Measurements from ENCODE around the gene CIBAR2.
A peak's percentile ranks its signal among the peaks of the same experiment; 100 is the strongest.

The CIBAR2 gene

DNA sequence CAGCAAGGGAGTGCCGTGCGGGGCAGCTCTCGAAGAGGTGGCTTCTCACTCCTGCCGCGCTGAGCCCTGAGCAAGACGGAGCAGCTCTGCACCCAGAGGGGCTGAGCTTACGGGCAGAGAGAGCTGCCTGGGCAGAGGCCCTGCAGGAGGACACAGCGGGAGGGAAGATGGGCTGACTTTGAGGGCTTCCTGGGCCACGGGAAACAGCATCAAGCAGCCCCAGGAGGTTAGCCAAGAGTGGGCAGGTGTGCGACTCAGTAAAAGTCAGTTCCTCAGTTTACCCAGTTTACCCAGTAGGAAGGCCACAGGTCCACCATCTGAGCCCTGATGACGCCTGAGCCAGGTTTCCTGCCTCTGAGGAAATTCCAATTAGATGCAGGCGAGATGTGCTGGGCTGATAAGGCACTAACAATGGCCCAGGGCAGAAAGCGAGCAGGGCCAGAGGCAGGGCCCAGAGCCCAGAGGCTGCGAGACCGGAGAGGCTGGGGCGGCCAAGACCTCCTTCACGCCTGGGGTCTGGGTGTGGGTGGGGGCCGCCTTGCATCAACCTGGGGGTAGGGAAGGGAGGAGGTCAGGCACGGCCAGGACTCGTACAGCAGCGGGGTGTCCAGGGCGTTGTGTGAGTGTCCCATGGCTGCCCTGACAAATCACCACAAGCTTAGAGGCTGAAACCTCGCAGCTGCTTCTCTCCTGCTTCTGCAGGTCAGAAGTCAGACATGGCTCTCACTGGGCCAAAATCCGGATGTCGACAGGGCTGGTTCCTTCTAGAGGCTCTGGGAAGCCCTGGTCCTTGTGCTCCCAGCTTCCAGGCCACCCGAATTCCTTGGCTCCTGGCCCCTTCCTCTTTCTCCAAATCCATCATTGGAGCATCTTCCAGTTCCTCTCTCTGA, 32.0 kb upstream of the CIBAR2 start:
- DNase-seq = no peak

DNA sequence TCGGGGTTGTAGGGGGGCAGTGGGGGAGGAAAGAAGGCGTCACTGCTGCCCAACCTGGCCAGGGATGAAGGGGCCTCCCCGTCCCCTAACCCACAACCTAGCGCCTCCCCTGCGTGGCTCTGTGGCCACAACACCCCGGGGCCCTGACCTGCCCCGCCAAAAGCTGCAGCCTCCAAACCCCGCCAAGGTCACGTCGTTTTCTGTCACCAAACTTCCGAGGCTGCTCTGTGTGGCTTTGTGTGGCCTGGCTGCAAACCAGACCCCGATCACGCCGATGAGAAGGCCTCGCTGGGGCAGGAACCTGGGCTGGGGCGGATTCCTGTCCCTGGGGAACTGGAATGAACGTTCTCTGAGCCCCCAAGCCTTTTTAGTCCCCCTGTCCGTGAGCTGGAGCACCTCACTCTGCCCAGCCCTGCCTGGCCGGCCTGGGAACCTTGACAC, 30.5 kb upstream of the CIBAR2 start:
- DNase-seq = no peak

DNA sequence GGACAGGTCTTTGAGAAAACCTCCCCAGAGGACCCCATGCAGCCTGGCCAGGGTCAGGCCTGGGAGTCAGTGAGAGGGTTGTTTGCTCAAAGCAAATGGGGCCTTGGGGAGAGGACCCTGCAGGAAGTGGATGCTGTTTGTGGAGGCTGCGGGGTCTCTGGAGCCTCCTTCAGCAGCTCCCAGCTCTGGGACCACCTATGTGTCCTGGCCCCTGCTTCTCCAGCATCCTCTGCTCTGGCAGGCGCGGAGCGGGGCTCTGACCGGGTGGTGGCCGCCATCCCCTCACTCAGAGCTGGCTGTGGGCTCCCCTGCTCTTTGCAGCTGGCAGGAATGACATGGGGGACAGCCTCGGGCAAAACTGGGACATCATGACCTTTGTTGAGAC, 29.8 kb upstream of the CIBAR2 start:
- DNase-seq = no peak

DNA sequence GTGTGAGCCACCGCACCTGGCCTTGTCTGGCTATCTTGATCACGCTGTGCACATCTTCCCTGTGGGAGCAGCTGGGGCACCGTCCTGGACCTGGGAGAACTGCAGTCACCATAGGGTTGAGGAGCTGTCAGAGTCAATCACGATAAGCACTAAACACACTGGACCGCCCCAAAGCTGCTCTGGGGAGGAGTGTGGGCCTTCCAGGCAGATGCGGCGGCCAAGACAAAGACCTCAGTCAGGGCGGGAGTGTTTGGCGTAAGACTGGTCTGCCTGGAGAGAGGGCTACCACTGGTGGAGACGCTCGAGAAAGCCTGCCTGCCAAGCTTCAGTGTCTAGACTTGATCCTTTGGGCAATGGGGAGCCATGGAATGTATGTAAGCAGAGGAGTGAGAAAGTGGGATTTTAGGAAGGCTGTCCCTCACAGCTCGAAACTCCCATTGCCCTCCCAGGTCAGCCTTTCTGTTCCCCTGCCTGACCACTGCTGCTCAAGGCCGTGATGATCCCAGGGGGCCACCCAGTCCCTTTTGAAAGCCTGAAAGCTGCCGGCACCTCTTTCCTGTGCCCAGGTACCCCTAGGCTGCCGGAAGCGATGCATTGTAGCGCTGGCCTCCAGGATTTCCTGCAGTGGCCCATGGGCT, 29.3 kb upstream of the CIBAR2 start:
- DNase-seq = no peak

DNA sequence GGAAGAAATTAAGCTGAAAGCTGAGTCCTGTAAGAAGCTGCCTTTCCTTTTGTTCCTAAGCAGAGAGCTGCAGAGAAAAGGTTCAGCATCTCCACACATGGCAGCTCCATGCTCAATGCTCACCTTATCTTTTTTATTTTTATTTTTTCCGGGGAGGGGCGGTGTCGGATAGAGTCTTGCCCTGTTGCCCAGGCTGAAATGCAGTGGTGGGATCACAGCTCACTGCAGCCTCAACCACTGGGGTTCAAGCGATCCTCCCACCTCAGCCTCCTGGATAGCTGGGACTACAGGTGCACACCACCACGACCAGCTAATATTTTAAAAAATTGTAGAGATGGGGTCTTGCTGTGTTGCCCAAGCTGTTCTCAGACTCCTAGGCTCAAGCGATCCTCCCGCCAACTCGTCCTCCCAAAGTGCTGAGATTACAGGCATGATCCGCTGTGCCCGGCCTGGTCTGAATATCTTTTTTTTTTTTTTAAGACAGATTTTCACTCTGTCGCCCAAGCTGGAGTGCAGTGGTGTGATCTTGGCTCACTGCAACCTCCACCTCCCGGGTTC, 28.3 kb upstream of the CIBAR2 start:
- DNase-seq = no peak

DNA sequence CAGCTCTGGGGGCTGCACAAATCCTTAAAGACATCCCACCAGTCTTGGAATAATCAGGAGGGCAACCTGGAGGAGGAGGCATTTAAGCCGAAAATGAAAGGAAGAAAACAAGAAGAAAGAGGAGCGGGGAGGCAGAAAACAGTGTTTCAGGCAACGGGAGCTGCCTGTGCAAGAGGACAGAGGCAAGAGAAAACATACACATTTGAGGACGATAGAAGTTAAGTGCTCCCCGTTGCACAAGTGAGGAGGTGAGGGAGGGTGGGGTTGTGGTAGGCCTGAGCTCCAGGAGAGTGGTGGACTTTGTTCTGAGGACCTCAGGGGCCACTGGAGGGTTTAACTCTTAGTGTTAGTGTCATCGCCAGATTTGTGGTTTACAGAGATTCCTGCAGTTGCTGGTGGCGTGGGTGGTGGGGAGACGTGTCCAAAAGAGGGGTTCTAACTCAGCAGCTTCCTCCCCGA, 27.6 kb upstream of the CIBAR2 start:
- no peak for DNase-seq

DNA sequence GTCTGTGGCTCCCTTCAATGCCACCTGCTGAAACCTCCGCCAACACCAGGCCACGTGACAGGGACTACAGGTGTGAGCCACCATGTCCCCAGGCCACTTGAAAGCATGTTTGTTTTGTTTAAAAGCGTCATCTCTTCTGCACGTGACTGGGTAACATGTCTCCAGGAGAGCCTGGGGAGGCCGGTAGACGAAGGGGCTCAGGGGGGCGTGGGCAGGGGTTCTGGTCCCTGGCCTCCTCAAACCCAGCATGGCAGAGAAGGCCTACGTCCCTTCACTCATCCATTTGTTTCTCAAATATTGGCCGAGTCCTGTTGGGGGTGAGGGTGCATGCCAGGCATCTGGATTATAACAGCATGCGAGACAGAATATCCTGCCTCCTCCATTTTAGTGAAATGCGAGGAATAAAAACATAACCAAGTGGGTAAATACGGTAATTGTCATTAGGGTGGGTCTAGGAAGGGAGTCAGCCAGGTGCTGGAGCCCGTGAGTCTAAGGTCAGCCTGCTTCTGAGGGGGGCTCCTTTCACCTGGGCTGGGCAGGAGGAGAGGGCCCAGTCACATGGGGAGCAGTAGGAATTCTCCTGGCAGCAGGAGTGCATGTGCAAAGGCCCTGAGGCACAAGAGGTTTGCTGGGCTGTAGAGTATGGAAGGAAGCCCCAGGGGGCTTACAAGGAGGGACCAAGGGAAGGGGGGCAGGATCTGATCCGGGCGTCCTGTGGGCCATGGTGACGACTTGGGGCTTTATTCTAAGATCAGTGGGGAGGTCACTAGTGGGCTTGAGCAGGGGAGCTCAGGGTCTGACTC, 26.8 kb upstream of the CIBAR2 start:
- DNase-seq = no peak

DNA sequence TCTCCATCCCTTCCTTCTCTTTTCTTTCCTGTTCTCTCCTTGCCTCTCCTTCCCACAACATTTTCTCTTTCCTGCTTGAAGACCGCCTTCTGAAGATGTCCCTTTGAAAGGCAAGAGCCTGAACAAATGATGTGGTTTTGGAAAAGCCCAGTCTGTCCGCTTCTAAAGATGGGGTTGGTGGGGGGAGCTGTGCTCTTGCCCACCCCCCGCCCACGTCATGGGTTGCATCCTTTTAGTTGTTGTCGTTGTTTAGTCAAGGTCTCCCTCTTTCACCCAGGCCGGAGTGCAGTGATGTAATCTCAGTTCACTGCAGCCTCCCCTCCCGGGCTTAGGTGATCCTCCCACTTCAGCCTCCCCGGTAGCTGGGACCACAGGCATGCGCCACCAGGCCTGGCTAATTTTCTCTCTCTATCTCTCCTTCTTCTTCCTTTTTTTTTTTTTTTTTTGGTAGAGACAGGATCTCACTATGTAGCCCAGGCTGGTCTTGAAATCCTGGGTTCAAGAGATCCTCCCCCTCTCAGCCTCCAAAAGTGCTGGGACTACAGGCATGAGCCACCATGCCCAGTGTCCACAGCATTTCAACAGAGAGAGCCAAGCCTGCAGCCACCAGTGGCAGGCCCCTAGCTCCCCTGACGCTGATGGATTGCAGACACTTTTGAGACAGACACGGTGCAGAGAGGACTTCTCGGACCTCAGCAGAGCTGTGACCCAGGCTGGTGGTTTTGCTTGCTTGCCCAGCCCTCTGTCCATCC, 26.0 kb upstream of the CIBAR2 start:
- no peak for DNase-seq

DNA sequence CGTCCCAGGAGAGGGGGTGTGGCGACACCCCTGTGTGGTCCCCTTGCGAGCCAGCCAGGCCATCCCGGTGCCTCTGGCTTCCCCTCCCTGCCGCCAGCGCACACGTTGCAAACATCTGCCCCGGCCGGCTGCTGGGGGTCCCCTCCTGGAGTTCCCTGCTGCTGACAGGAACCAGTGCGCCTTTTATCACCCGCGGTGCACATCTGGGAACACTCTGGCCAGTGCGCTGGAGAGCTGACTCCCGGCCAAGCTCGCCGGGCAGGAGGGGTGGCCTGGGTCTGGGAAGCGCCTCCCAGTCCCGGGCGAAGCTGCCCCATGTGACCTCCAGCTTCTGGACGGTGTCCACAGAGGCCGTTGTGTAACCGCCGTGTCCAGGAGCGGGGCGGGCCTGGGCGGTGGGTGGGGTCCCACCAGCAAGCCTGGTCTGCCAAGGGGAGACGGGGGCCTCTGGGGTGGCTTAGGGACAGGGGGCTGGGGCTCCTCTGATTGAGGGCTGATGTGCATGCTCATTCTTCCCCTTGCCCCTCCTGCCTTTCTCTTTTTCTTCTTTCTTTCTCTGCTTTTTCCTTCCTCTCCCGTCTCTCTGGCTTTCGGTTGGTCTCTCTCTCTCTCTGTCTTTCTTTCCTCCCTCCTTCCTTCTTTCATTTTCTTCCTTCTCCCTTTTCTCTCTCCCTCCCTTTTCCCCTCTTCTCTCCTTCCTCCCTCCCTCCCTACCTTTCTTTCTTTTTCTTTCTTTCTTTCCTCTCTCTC, 25.2 kb upstream of the CIBAR2 start:
- DNase-seq = no peak

DNA sequence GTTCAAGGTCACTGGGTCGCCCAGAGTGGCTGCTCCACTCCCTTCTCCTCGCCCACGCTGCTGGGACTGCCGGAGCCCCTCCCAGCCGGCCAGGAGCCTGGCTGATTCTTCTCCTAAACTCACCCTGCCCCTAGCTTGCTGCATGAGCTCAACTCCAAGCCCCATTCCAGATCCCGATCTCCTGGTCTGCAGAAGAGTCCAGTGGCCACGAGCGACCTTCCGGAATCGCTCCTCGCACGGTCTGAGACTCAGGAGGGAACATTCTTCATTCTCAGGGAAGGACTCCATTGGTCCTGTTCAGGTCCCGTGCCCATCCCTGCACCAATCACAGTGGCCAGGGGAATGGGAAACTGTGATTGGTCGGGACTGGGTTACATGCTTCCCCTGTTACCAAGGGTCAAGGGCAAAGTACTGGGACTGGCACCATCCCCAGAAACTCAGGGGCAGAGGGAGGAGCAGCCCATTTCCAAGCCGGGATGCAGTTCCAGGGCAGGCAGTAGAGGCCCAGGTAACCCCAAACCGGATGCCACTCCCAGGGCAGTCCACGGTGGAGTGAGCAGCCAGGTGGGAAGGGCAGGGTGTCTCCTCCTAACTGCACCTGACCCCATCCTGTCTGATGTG, 24.5 kb upstream of the CIBAR2 start:
- peak; percentile 67 for DNase-seq

DNA sequence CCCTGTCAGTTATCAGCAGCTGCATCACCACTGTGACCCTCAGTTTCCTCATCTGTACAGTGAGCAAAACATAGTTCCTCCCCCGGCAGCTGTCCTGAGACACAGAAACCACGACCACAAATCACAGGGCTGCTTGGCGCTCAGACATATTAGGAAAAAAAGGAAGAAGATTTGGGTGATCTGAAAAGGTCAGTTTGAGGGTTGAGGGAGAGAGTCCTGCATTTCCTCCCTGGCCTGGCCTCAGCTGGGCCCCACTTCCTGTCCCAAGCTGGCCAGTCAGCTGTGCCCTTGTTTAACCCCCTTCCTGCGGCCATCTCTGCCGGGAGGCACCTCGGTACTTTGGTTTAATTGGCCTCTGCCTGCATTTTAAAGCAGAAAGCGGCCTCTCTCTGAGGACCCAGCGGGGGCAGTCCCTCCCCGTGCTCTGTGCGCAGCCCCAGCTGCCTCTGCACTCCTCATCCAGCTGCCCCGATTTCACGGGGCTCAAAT, 24.0 kb upstream of the CIBAR2 start:
- DNase-seq = no peak

DNA sequence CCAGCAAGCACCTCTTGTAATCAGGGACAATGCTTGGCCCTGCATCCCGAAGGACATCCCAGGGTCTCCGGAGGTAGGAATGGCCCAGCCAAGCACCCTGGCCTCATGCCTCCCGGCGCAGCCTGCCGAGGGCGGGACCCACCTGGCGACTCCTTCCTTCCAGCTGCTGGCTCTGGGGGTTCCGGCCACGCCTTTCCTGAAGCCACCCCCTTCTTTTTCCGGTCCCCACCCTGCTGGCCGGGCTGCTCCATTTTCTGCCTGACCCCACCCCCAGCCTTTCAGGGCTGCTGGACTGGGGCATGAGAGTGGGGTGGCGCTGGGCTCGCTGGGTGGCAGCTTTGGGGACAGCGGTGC, 22.5 kb upstream of the CIBAR2 start:
- DNase-seq = no peak

DNA sequence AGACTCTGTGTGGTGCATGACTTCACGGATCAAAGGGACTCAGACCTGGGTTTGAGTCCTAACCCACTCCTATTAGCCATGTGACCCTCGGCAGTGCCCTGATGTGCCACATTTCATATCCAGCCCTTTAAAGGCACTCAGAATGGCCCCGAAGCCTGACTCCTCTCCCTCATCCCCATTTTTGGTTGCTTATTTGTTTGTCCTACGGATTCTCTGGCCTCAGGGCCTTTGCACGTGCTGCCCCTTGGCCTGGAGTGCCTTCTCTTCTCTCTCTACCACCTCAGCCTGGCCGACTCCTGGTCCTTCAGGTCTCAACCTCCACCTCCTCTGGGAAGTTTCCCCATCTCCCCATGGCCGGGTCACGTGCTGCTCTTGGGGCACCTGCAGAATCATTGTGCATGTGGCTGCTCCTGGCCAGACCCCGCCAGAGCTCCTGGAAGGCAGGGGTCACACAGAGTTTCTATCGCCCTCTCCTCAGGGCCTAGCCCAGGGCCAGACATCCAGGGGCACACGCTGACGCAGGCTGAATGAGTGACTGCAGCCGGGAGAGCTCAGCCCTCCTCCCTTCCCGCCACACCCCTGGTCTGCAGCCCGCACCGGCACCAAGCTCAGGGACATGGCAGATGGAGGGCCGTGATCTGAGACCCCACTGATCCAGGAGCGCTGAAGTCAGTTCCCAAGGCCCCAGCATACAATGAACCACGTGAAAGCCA, 22.0 kb upstream of the CIBAR2 start:
- DNase-seq = no peak

DNA sequence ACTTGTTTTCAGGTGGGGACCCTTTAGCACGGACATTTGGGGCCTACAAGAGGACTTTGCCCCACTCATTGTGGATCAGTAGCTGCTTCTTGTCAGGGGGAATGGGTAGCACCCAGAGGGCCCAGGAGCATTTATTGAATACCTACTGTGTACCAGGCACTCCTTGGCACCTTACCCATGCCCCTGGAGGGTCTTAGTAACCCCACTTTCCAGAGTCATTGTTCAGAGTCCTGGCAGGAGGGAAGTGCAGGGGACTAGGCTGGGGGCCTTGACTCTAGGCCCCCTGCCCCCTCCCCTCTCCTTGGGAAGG, 21.0 kb upstream of the CIBAR2 start:
- DNase-seq = no peak

DNA sequence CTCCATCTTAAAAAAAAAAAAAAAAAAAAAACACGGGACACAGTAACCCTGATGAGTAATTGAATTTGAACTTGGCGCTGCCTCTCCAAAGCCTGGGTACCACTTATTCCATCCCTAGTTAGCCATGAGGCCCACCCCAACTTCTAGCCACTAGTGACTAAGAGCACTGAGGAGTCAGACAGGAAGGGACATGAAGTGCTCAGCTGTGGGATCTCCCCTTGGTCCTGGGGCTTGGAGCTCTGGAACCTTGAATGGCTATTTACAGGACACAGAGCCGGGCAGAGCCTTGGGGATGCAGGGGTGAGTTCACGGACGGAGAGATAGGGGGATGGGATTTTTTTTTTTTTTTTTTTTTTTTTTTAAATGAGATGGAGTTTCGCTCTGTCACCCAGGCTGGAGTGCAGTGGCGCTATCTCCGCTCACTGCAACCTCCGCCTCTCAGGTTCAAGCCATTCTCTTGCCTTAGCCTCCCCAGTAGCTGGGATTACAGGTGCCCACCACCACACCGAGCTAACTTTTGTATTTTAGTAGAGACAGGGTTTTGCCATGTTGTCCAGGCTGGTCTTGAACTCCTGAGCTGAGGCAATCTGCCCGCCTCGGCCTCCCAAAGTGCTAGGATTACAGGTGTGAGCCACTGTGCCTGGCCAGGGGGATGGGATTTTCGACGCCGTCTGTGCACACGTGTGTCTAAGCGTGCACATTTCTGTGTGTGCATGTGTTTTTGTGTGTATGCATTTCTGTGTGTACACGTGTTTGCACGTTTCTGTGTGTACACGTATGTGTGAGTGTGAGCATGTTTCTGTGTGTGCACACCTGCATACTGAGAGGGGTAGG, 20.4 kb upstream of the CIBAR2 start:
- DNase-seq = no peak

DNA sequence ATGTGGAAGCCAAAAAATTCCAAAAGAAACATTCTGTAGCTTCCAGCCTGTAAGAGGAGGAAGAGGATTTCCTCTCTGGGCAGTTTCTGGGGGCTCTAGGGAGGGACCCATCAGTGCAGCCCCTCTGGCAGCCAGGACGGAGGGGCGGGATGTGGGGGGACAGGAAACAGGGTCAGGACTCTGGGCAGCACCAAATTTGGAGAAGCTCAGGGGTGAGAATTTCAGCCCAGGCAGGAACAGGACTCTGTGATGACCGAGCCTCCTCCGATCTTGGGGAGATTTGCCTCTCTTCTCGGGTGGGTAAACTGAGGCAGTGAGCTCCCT, 18.4 kb upstream of the CIBAR2 start:
- no peak for DNase-seq

DNA sequence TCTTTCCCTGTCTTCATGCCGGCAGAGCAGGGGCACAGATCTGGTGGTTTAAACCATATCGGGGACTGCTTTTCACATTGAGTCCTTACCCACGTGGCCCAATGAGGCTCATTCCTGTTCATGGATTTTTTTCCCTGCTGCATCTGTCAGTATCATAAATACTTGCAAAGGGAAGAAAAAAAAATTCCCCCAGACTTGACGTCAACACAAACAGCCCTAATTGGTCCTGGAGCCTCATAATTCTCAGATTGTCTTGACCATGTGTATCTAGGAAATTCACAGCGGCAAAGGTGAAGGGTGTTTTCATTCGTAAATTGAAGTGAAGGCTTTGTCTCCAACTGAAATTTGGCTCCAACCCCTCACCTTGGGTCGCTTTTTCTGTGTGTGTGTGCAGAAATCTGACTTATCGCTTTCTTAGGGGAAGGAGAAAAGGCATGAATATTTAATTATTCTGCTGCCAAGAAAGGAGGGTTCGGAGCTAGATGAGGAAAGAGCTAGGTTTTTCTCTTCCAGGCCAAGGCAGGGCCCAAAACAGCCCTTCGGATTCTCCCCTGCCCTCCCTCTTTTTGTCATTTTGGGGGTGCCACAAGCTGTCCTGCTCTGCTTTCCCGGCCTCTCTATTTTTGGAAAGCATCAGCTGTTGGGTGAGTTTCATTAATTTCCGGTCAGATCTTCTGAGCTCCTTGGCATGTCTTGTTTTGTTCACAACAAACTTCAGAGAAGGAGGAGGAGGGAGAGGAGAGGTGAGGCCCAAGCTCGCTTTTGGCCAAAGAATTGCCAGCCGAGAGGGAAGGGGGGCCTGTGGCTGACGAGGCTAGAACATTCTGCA, 17.8 kb upstream of the CIBAR2 start:
- DNase-seq = no peak

DNA sequence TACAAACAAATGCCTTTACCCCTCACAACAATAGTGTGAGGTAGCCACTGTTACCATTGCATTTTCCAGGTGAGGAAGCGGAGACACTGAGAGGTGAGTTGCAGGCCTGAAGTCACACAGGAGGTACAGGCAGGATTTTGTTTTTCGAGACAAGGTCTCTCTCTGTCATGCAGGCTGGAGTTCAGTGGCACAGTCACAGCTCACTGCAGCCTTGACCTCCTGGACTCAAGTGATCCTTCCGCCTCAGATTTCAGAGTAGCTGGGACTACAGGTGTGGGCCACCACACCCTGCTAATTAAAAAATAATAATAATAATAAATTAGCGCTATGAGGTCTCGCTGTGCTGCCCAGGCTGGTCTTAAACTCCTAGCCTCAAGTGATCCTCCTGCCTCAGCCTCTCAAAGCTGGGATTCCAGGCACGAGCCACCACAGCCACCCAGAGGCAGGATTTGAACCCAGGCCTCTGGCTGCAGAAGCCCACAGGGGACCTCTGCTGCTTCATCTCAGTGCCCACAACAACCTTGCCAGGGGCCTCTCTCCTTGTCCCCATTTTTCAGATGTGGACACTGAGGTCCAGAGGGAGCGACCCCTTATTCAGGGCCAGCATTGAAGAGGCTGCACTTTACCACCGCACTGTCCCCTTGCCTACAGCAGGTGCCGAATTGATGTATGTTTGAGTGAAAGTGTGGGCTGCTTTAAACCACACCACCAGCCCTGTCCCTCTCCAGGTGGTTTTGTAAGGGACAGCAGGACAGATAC, 16.0 kb upstream of the CIBAR2 start:
- no peak for DNase-seq

Measured in DMS 273 treated with DMSO at 0.1 percent for 48 hours (cell line).